Peyer's patch (tissue), 4 donors: ENCODE data around the gene TGFB1I1.

Source experiments
- POLR2A ChIP-seq, 2 donors: fragments of 450-650 bp; IDR thresholded peaks; one replicate each; pipeline ENCODE4 v1.5.1; 2017; ENCODE audit warnings: antibody characterized with exemption in 2 of 2, mild to moderate bottlenecking in 2 of 2, moderate library complexity in 2 of 2
- TF ChIP-seq, protein P1 (sequence below), 6 experiments: fragments of 450-650 bp in 4 of 6; fragments of 200-600 bp in 2 of 6; sonication (generic) in 1 of 6; IDR thresholded peaks; one replicate each; pipeline ENCODE4 v1.5.1; 2017 to 2019; ENCODE audit warnings: antibody characterized with exemption in 6 of 6, mild to moderate bottlenecking in 3 of 6, moderate library complexity in 1 of 6

DNA sequence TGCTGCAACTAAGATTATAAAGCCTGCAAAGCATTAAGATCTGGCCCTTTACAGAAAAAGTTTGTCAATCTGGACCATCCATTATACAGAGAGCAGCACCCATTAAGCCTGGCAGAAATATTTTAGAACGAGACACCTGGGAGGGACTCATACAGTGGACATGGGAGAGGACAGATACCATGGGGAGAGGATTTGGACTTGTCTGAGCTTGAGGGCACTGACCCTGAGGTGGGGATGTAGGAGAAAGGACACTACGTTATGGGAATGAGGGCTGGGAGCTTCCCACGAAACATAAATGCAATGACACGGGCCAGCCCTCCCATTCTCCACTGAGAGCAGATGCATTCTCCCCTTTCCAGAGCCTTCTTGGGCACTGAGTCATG lies 30.0 kb downstream of the TGFB1I1 start:
- TF ChIP-seq, protein P1, sequence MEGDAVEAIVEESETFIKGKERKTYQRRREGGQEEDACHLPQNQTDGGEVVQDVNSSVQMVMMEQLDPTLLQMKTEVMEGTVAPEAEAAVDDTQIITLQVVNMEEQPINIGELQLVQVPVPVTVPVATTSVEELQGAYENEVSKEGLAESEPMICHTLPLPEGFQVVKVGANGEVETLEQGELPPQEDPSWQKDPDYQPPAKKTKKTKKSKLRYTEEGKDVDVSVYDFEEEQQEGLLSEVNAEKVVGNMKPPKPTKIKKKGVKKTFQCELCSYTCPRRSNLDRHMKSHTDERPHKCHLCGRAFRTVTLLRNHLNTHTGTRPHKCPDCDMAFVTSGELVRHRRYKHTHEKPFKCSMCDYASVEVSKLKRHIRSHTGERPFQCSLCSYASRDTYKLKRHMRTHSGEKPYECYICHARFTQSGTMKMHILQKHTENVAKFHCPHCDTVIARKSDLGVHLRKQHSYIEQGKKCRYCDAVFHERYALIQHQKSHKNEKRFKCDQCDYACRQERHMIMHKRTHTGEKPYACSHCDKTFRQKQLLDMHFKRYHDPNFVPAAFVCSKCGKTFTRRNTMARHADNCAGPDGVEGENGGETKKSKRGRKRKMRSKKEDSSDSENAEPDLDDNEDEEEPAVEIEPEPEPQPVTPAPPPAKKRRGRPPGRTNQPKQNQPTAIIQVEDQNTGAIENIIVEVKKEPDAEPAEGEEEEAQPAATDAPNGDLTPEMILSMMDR (IDR thresholded peaks at IDR 0.05) = no peak
- no peak for TF ChIP-seq POLR2A (IDR thresholded peaks at IDR 0.05)
